SK-N-SH treated with all-trans-retinoic acid at 6 μM for 48 hours (cell line): ENCODE results near the gene TMEM94.

Experiments used
- ATAC-seq: fragments of 200-7000 bp; cut with Tn5 transposase; 3 replicates; pipeline ENCODE4 v1.9.1; 2020; ENCODE audit warnings: mild to moderate bottlenecking, moderate library complexity
- ARNTL ChIP-seq: fragments of 450-650 bp; formaldehyde crosslinking; IDR thresholded peaks from 2 replicates; pipeline ENCODE4 v1.5.0; 2020; ENCODE audit warnings: low read depth, mild to moderate bottlenecking, moderate library complexity, borderline replicate concordance
- BACH2 ChIP-seq: fragments of 250-450 bp; sonication (Bioruptor Pico); IDR thresholded peaks from 2 replicates; pipeline ENCODE4 v1.9.0; 2021; ENCODE audit warnings: mild to moderate bottlenecking, borderline replicate concordance
- CREB5 ChIP-seq: fragments of 250-450 bp; sonication (Bioruptor Pico); IDR thresholded peaks from 2 replicates; pipeline ENCODE4 v1.5.1; 2020; ENCODE audit warnings: low read depth, mild to moderate bottlenecking, moderate library complexity
- CSDC2 ChIP-seq: fragments of 250-450 bp; sonication (Bioruptor Pico); IDR thresholded peaks from 2 replicates; pipeline ENCODE4 v1.5.0; 2020; ENCODE audit warnings: mild to moderate bottlenecking, moderate library complexity
- ESRRG ChIP-seq: fragments of 250-450 bp; sonication (Bioruptor Pico); IDR thresholded peaks from 2 replicates; pipeline ENCODE4 v1.6.1; 2021; ENCODE audit warnings: mild to moderate bottlenecking
- GLIS3 ChIP-seq: fragments of 250-450 bp; sonication (Bioruptor Pico); IDR thresholded peaks from 2 replicates; pipeline ENCODE4 v1.5.0; 2020; ENCODE audit warnings: mild to moderate bottlenecking, moderate library complexity
- PATZ1 ChIP-seq: fragments of 250-450 bp; sonication (Bioruptor Pico); IDR thresholded peaks from 2 replicates; pipeline ENCODE4 v1.8.0; 2020; ENCODE audit warnings: mild to moderate bottlenecking, moderate library complexity, borderline replicate concordance
- PPARA ChIP-seq: fragments of 250-450 bp; sonication (Bioruptor Pico); IDR thresholded peaks from 2 replicates; pipeline ENCODE4 v1.5.0; 2020; ENCODE audit warnings: mild to moderate bottlenecking, borderline replicate concordance
- SNAI2 ChIP-seq: fragments of 250-450 bp; sonication (Bioruptor Pico); IDR thresholded peaks from 2 replicates; pipeline ENCODE4 v1.5.0; 2020; ENCODE audit warnings: mild to moderate bottlenecking, moderate library complexity
- TCF4 ChIP-seq: fragments of 250-450 bp; sonication (Bioruptor Pico); IDR thresholded peaks from 2 replicates; pipeline ENCODE4 v1.8.0; 2021; ENCODE audit warnings: mild to moderate bottlenecking, moderate library complexity, borderline replicate concordance
- TOX ChIP-seq: fragments of 250-450 bp; sonication (Bioruptor Pico); IDR thresholded peaks from 2 replicates; pipeline ENCODE4 v1.8.0; 2021; ENCODE audit warnings: mild to moderate bottlenecking, moderate library complexity, borderline replicate concordance
- TSHZ2 ChIP-seq: fragments of 250-450 bp; sonication (Bioruptor Pico); IDR thresholded peaks from 2 replicates; pipeline ENCODE4 v1.5.0; 2020; ENCODE audit warnings: mild to moderate bottlenecking, moderate library complexity
- ZC3H10 ChIP-seq: fragments of 250-450 bp; sonication (Bioruptor Pico); IDR thresholded peaks from 2 replicates; pipeline ENCODE4 v1.5.1; 2021; ENCODE audit warnings: mild to moderate bottlenecking, moderate library complexity
- ZFP30 ChIP-seq: fragments of 450-650 bp; formaldehyde crosslinking; IDR thresholded peaks from 2 replicates; pipeline ENCODE4 v1.5.0; 2022; ENCODE audit warnings: mild to moderate bottlenecking, moderate library complexity
- ZNF70 ChIP-seq: fragments of 450-650 bp; formaldehyde crosslinking; IDR thresholded peaks from 2 replicates; pipeline ENCODE4 v1.5.0; 2020; ENCODE audit warnings: mild to moderate bottlenecking, moderate library complexity
- ZNF8 ChIP-seq: fragments of 450-650 bp; formaldehyde crosslinking; IDR thresholded peaks from 2 replicates; pipeline ENCODE4 v1.5.0; 2020; ENCODE audit warnings: mild to moderate bottlenecking, moderate library complexity
- TF ChIP-seq, protein P1 (sequence below): fragments of 250-450 bp; sonication (Bioruptor Pico); IDR thresholded peaks from 2 replicates; pipeline ENCODE4 v1.8.0; 2021; ENCODE audit warnings: low read depth, mild to moderate bottlenecking, moderate library complexity, borderline replicate concordance
- TF ChIP-seq, protein P2 (sequence below): fragments of 250-450 bp; sonication (Bioruptor Pico); IDR thresholded peaks from 2 replicates; pipeline ENCODE4 v1.5.1; 2021; ENCODE audit warnings: mild to moderate bottlenecking, moderate library complexity

Gene TMEM94

DNA sequence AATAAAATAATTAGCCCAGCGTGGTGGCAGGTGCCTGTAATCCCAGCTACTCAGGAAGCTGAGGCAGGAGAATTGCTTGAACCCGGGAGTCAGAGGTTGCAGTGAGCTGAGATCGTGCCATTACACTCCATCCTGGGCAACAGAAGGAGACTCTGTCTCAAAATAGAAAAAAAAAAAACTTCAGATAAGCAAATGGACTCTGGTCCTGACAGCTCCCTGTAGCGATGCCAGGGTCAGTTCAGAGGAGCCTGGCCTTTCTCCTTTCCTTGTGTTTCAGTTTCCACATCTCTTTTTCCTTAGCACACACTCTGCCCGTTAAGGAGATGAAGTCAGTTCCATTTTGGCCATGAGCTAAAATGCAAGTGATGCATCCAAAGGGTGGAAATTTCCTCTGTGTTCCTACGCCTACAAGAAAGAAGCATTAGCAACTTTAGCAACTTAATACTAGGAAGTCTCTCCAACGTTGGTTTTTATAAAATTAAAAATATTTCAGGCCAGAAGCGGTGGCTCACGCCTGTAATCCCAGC lies 39.3 kb upstream of the TMEM94 start (continued):
- no peak for TF ChIP-seq TSHZ2 (CRISPR knock-in tag)

DNA sequence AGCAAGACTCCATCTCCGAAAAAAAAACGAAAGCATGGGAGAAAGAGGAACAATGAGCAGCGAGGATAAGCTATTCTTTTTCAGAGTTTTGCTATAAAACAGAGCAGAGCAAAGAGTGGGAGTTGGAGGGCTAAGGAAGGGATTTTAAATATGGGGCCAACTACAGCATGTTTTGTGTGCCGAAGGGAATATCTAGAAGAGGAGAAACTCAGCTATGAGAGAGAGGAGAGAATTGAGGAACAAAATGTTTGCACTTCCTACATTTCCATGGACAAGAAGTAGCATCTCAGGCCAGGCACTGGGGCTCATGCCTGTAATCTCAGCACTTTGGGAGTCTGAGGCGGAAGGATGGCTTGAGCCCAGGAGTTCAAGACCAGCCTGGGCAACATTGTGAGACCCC lies 37.9 kb upstream of the TMEM94 start:
- no peak for ATAC-seq
- TF ChIP-seq TSHZ2 (CRISPR knock-in tag) (no peak), CREB5 (CRISPR knock-in tag) (no peak), BACH2 (CRISPR knock-in tag) (no peak), ZC3H10 (CRISPR knock-in tag) (no peak), ZFP30 (no peak), CSDC2 (CRISPR knock-in tag) (no peak), PATZ1 (CRISPR knock-in tag) (no peak), SNAI2 (CRISPR knock-in tag) (no peak), TOX (CRISPR knock-in tag) (no peak), ESRRG (CRISPR knock-in tag) (no peak), TCF4 (no peak), ARNTL (no peak), GLIS3 (no peak), PPARA (no peak)
- TF ChIP-seq, protein P1, sequence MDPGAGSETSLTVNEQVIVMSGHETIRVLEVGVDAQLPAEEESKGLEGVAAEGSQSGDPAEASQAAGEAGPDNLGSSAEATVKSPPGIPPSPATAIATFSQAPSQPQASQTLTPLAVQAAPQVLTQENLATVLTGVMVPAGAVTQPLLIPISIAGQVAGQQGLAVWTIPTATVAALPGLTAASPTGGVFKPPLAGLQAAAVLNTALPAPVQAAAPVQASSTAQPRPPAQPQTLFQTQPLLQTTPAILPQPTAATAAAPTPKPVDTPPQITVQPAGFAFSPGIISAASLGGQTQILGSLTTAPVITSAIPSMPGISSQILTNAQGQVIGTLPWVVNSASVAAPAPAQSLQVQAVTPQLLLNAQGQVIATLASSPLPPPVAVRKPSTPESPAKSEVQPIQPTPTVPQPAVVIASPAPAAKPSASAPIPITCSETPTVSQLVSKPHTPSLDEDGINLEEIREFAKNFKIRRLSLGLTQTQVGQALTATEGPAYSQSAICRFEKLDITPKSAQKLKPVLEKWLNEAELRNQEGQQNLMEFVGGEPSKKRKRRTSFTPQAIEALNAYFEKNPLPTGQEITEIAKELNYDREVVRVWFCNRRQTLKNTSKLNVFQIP (CRISPR knock-in tag), result no peak
- TF ChIP-seq, protein P2, sequence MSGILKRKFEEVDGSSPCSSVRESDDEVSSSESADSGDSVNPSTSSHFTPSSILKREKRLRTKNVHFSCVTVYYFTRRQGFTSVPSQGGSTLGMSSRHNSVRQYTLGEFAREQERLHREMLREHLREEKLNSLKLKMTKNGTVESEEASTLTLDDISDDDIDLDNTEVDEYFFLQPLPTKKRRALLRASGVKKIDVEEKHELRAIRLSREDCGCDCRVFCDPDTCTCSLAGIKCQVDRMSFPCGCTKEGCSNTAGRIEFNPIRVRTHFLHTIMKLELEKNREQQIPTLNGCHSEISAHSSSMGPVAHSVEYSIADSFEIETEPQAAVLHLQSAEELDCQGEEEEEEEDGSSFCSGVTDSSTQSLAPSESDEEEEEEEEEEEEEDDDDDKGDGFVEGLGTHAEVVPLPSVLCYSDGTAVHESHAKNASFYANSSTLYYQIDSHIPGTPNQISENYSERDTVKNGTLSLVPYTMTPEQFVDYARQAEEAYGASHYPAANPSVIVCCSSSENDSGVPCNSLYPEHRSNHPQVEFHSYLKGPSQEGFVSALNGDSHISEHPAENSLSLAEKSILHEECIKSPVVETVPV (CRISPR knock-in tag), result no peak

DNA sequence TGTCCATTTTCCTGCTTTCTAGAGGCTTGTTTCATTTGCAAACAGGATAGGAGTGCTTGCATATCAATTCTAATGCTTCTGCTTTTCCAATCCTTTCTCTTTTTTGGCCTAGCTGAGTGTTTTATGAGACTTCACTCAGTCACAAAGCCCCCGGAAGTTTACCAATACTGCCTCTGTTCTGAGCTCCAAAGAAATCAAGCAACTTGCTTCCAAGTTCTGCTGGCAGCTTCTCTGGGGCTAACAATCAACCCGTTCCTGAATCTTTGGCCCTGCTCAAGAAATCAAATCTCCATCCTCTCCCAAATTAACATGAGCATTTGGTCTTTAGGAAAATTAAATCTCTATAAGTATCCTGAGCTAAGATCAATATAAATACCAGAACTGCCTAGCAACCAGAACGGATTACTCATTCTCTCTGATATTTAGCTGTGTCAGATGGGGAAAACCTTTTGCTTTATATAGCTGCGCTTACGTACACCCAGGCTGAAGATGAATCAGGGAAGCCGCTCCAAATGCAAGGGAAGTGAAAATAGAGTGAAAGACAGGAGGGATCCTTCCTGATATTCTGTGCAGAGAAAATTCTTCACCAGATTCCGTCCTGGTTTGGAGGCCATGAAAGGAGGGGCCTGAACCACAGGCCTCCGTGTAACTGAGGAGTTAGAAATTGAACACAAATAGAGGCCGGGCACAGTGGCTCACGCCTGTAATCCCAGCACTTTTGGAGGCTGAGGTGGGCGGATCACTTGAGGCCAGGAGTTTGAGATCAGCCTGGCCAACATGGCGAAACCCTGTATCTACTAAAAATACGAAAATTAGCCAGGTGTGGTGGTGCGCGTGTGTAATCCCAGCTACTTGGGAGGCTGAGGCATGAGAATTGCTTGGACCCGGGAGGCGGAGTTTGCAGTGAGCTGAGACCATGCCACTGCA lies 27.6 kb upstream of the TMEM94 start:
- peak; percentile 56 for ATAC-seq
- TF ChIP-seq ZC3H10 (CRISPR knock-in tag), result no peak
- no peak for TF ChIP-seq ZFP30
- no peak for TF ChIP-seq ZNF8 (CRISPR knock-in tag)
- TF ChIP-seq, protein P2 (CRISPR knock-in tag), result no peak
- TF ChIP-seq PPARA, result no peak
- TF ChIP-seq, protein P1 (CRISPR knock-in tag), result no peak
- no peak for TF ChIP-seq ZNF70 (CRISPR knock-in tag)
